GM19395 (cell line): ENCODE results near the gene CD8A.
"Not testable (repeated sequence)": the region's sequence is repeated elsewhere in the genome, so short reads cannot be mapped to it uniquely, and the experiment has no call there.

Experiments used
- ATAC-seq: cut with Tn5 transposase; IDR thresholded peaks from one replicate; pipeline ENCODE4 v1.9.1; 2021; ENCODE audit warnings: mild to moderate bottlenecking, moderate library complexity; ENCODE audit not compliant: unreplicated experiment

The CD8A gene

GRCh38 chr2:86790676-86791572 is at the start of gene CD8A:
TSS of gene CD8A (minus strand) at chr2:86790913. CDS start at chr2:86790825, 88 bp downstream.
- no peak for ATAC-seq

- ATAC-seq = not testable (repeated sequence)
These were observed 49.3 kb upstream of the CD8A start for GRCh38 chr2:86839871-86840548.

DNA sequence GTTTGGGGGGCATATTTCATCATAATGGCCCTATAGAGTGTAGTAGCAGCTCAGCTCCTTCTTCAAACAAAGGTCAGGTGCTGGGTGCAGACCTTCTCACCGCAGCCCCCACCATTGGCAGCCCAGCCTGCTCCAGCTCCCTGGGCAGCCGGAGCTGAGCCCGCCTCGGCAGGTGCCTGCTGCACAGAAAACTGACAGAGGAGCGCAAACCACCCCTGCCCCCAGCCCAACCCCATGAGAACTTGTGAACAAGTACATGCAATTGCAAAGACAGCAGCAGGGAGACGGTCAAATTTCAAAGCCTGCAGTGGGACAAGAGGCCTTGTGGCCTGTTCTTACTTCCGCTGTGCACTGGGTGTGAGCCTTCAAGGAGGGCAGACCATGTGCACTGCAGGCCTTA is 48.7 kb upstream of the CD8A start:
- not testable (repeated sequence) for ATAC-seq

DNA sequence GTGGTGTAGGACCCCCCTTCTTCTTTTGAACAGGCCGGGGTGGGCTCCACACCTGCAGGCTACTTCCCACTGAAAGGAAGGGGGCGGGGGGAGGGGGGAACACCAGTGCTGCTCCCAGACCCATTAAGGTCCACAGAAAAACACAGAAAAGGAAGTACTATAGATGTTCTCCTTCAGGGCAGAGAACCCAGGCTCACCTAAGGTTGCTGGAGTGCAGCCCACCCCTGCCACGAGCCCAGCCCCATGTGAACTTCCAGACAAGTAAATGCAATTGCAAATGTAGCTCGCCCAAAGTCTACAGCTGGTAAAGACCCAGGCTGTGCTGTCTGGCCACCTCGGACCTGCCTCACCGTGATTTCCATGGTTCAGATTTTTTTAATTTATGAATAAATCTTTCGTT is 47.0 kb upstream of the CD8A start:
- not testable (repeated sequence) for ATAC-seq

- not testable (repeated sequence) for ATAC-seq
These were observed 46.4 kb upstream of the CD8A start for GRCh38 chr2:86836915-86837695.

DNA sequence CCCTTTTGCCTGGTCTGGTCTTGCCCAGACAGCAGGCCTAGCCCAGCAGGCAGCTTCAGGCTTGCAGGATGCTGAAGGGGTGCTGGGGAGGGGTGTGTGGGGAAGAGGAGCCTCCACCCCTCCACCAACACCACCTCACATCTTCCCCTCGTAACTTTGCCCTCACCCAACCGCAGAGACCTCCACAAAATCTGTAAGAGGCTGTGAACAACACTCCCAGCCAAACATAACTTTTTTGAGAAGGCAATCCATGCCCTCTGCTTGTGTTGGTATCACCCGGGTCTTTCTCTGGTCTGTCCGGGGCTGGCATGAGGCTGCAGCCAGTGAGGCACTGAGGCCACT is 44.8 kb upstream of the CD8A start:
- ATAC-seq = not testable (repeated sequence)

DNA sequence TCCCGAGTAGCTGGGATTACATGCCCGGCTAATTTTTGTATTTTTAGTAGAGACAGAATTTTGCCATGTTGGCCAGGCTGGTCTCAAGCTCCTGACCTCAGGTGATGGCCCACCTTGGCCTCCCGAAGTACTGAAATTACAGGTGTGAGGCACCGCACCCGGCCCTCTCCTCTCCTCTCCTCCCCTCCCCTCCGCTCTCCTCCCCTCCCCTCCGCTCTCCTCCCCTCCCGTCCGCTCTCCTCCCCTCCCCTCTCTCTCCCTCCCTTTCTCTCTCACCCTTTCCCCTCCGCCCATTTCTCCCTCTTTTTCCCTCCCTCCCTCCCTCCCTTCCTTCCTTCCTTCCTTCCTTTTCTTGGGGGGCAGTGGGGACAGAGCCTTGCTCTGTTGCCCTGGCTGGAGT is 42.6 kb upstream of the CD8A start:
- no peak for ATAC-seq

DNA sequence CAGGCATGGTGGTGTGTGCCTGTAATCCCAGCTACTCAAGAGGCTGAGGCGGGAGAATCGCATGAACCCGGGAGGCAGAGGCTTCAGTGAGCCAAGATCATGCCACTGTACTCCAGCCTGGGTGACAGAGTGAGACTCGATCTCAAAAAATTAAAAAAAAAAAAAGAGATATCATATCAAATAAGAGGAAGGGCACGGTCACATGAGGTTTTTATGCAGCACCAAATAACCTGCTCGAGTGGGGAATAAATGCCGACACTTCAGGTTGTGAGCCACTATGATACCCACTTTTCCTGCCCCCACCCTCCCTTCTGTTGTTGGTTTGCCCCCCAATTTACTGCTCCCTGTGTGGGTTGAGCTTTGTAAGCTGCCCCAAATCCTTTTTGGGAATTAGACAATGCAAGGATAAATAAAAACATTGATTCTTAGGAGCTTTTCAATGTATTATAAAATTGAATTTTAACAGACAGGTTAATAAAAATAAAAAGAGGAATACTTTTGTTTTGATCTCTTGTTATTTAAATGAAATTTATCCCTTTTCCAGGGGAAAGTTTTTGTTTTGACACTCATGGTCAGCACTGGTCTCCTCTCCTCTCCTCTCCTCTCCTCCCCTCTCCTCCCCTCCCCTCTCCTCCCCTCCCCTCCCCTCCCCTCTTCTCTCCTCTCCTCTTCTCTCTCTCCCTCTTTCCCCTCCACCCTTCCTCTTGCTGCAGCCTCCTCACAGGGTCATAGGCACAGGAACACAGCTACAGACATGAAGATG is 41.8 kb upstream of the CD8A start:
- no peak for ATAC-seq

DNA sequence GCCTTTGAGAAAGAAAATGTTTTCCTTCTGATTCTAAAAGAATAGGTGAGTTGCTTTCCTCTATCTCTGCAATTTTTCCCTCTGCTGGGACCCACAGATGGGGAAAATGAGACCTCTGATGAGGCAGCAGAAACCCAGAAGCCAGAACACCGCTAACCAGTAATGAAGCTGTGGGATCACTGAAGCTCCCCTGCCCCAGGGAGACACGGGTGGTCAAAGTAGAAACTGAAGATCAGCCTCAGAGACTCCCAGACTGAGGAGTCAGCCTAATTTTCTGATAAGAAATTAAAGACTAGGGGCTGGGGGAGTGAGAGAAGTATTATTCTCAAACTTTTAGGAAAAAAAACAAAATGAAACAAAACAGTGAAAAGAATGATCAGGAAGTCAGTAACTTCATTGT is 40.8 kb upstream of the CD8A start:
- no peak for ATAC-seq

DNA sequence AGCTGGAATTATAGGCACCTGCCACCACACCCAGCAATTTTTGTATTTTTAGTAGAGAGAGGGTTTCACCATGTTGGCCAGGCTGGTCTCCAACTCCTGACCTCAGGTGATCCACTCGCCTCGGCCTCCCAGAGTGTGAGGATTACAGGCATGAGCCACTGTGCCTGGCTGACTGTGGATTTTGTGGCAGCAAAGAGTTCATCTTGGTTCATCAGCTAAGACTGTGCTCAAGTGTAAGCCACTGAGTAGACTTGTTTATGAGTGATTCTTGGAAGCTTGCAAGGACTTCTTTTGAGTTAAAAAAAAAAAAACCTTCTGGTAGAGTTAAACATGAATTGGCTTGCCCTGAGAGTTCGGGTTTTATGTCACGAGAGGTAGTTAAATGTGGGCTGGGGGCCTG is 36.2 kb upstream of the CD8A start:
- no peak for ATAC-seq

GRCh38 chr2:86825693-86826381 is 35.1 kb upstream of the CD8A start:
- no peak for ATAC-seq

DNA sequence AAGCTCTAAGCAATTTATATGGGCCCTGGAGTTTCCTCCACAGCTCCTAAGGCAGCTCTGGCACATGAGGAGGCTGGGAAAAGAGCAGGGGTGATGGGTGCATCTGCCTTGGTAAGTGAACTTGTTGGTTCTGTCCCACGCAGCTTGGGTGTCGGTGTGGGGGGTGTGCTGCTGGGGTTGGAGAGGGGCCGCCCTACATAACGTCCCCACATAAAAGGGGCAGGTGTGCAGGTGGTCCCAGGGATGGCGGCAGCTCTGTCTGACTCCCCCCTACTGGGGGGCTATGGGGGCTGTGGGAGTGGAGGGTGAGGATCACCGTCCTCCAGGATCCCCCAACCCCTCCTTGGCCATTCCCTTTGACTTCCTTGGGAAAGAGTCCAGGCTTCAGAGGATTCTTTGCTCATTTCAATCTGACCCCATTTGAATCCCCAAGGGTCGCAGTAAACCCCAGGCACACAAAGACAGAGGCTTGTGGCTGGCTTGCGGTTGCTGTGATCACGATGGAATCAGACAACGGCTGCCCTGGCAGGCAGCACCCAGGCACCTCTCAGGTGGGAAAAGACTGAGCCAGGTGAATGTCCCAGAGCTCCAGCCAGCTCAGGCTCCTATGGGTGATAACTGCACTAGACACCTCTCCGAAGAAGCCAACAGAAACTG is 34.5 kb upstream of the CD8A start:
- no peak for ATAC-seq

DNA sequence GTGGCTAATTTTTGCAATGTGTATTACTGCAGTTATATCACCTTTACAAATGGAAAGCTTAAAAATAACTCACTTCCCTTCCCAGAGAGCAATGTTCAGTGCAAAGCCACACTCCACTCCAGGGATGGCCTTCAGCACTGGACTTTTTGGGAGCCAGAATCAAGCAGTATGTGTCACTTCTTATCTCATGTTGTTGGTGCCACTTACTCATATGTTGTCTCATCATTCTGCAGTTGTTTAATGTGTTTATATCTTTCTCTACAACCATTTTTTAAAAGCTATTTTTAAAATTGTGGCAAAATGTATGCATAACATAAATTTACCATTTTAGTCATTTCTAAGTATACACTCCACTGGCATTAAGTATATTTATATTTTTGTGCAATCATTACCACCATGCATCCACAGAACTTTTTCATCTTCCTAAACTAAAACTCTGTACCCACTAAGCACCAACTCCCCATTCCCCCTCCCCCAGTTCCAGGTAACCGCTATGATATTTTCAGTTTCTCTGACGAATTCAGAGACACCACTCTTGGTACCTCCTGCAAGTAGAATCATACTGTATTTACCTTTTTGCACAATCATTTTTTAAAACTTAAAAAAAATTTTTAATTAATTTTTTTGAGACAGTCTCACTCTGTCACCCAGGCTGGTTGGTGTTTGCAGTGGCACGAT is 32.1 kb upstream of the CD8A start:
- no peak for ATAC-seq

DNA sequence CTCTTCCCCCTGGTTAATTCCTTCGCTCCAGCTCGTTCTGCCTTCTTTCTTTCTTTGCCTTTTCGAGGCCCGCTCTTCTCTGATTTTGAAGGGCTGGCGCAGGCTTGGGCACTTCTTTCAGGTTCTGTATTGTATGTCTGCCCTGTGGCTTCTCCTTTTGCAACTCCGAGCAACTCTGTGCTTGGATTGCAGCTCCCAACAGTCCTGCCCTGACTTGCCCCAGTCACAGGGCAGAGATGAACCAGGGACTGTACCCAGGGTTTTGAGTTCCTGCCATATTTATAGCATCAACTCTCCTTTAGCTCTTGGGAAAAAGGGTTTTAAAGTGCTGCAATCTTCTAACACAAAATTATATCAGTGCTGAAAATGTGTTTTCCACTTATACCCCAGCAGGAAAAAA is 31.1 kb upstream of the CD8A start:
- no peak for ATAC-seq

DNA sequence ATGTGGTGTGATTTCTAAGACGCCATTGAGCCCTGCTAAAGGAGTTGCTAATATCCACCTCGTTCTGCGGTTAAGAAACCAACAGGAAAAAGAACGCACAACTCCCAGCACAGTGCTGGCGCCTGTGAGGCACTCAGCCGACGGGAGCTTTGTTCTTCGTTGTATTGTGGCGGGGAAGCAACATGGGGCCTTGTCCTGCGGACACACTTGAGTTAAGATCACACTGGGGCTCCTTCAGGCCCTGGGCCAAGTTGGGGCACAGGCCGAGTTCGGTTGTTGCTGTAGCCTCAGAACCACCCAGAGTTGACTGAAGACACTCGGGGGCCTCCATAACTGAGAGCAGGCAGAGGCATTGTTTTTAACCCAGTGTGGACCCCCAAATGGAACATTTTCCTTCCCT is 30.6 kb upstream of the CD8A start:
- no peak for ATAC-seq

DNA sequence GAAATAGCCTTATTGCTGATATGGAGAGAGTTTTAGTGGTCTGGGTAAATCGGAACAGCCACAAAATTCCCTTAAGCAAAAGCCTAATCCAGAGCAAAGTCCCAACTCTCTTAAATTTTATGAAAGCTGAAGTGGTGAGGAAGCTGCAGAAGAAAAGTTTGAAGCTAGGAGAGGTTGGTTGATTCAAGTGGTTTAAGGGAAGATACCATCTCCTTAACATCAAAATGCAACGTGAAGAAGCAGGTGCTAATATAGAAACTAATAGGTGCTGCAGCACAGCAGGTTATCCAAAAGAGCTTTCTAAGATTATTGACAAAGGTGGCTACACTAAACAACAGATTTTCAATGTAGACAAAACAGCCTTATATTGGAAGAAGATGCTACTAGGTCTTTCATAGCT is 28.2 kb upstream of the CD8A start:
- no peak for ATAC-seq

- ATAC-seq = no peak
These were observed 27.5 kb upstream of the CD8A start for GRCh38 chr2:86818114-86818801.

DNA sequence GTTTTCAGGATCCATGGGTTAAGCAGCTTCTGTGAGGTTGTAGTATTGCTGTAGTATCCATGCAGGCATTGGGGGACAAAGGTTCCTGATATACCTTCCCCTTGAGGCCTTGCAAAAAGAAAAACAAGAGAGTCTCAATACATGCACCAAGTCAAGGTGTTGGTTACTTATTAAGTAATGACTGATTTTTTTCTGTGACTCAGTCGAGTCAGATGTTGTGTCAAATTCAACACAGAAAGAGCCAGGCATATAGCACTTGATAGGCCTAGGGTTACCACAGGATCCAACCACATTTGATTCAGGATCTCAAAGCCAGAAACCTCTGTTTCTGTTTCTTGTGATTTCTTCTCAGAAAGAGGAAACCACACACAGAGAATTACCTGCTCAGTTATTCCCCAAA is 24.9 kb upstream of the CD8A start:
- no peak for ATAC-seq
